Measurements from ENCODE around the gene ASPRV1.
A peak's percentile ranks its signal among the peaks of the same experiment; 100 is the strongest.

The ASPRV1 gene

GRCh38 chr2:69939722-69940121, 21.7 kb downstream of the ASPRV1 start:
- no peak for DNase-seq (ENCODE audit: low spot score)

- no peak for DNase-seq (ENCODE audit: low spot score)
Measured at GRCh38 chr2:69937968-69938367, 23.5 kb downstream of the ASPRV1 start.

- no peak for DNase-seq (ENCODE audit: low spot score)
Measured at GRCh38 chr2:69936906-69937305, 24.5 kb downstream of the ASPRV1 start.

GRCh38 chr2:69935011-69935410, 26.4 kb downstream of the ASPRV1 start:
- DNase-seq (ENCODE audit: low spot score) = no peak

GRCh38 chr2:69934614-69934908, 26.9 kb downstream of the ASPRV1 start:
- no peak for DNase-seq (ENCODE audit: low spot score)

- no peak for DNase-seq (ENCODE audit: low spot score)
Measured at GRCh38 chr2:69933839-69934613, 27.4 kb downstream of the ASPRV1 start.

- DNase-seq (ENCODE audit: low spot score) = no peak
Measured at GRCh38 chr2:69933254-69933828, 28.1 kb downstream of the ASPRV1 start.

GRCh38 chr2:69932596-69932922, 28.9 kb downstream of the ASPRV1 start:
- no peak for DNase-seq (ENCODE audit: low spot score)

- DNase-seq (ENCODE audit: low spot score) = no peak
Measured at GRCh38 chr2:69931832-69932595, 29.4 kb downstream of the ASPRV1 start.

GRCh38 chr2:69926849-69927515, 34.4 kb downstream of the ASPRV1 start:
- no peak for DNase-seq (ENCODE audit: low spot score)

GRCh38 chr2:69923116-69923515, 38.3 kb downstream of the ASPRV1 start:
- no peak for DNase-seq (ENCODE audit: low spot score)

- no peak for DNase-seq (ENCODE audit: low spot score)
Measured at GRCh38 chr2:69918401-69918800, 43.0 kb downstream of the ASPRV1 start.

GRCh38 chr2:69917852-69918251, 43.6 kb downstream of the ASPRV1 start:
- no peak for DNase-seq (ENCODE audit: low spot score)

- DNase-seq (ENCODE audit: low spot score) = no peak
Measured at GRCh38 chr2:69916106-69916505, 45.3 kb downstream of the ASPRV1 start.

- peak; percentile 18 for DNase-seq (ENCODE audit: low spot score)
Measured at GRCh38 chr2:69914950-69915945, 46.2 kb downstream of the ASPRV1 start, which contains the start of gene MXD1. TSS of gene MXD1 (plus strand) at chr2:69915109. CDS start at chr2:69915331, 222 bp downstream.

- DNase-seq (ENCODE audit: low spot score) = peak; percentile 98
Measured at GRCh38 chr2:69914164-69914949, 47.1 kb downstream of the ASPRV1 start.

- no peak for DNase-seq (ENCODE audit: low spot score)
Measured at GRCh38 chr2:69911985-69912563, 49.4 kb downstream of the ASPRV1 start.
